WI38 (cell line): ENCODE data around the gene IFI16.

Experiments
- H3K4me3 ChIP-seq: 2 replicates; pipeline ENCODE4 v1.5.1; 2011; ENCODE audit warnings: low read depth, mild to moderate bottlenecking, control low read depth, low read length
- TF ChIP-seq, protein P1 (sequence below): IDR thresholded peaks from 2 replicates; pipeline ENCODE4 v1.5.1; 2012; ENCODE audit warnings: low read depth, mild to moderate bottlenecking, control low read depth, low read length

Gene IFI16

DNA sequence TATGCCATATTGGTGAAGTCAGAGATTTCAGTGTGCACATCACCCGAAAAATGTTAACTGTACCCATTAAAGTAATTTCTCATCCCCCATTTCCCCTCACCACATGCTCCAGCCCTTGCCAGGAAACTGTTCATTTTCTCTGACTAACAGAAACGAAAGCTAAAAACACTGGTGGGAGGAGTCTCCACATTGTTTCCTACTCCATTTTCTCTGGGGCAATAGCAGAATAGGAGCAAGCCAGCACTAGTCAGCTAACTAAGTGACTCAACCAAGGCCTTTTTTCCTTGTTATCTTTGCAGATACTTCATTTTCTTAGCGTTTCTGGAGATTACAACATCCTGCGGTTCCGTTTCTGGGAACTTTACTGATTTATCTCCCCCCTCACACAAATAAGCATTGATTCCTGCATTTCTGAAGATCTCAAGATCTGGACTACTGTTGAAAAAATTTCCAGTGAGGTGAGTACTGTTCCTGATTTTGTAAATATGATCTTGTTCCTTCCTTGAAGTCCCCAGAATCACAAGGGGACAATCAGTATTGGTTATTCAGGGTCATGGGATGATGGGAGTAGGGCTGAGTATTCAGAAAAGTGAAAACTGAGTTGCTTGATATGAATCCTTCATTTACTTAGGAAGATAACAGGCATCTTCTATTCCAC lies at the start of gene IFI16:
IFI16 (plus strand) TSS at position 204 of the 658 bp plus-strand sequence. CDS start 4,774 bp downstream, outside the sequence.
- H3K4me3 ChIP-seq: peak within 1 kb of the TSS; percentile 75
- TF ChIP-seq, protein P1, sequence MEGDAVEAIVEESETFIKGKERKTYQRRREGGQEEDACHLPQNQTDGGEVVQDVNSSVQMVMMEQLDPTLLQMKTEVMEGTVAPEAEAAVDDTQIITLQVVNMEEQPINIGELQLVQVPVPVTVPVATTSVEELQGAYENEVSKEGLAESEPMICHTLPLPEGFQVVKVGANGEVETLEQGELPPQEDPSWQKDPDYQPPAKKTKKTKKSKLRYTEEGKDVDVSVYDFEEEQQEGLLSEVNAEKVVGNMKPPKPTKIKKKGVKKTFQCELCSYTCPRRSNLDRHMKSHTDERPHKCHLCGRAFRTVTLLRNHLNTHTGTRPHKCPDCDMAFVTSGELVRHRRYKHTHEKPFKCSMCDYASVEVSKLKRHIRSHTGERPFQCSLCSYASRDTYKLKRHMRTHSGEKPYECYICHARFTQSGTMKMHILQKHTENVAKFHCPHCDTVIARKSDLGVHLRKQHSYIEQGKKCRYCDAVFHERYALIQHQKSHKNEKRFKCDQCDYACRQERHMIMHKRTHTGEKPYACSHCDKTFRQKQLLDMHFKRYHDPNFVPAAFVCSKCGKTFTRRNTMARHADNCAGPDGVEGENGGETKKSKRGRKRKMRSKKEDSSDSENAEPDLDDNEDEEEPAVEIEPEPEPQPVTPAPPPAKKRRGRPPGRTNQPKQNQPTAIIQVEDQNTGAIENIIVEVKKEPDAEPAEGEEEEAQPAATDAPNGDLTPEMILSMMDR: no peak

DNA sequence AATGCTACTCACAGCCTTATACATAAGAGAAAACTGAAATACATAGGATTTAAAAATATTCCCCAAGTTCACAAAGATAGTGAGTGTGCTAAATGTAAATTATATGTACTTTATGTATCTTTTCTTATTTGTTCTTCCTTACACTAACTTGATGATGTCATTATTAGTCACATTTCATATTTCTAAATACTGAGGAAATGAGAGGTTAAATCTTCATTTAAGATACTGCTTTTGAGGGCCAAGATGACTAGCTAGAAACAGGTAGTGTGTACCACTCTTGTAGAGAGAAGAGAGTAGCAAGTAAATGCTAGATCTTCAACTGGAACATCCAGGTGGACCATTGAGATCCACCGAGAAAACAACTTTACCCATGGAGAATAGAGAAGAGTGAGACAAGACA lies 48.5 kb upstream of the IFI16 start:
- no peak overlapping the region for H3K4me3 ChIP-seq
- TF ChIP-seq, protein P1: no peak

DNA sequence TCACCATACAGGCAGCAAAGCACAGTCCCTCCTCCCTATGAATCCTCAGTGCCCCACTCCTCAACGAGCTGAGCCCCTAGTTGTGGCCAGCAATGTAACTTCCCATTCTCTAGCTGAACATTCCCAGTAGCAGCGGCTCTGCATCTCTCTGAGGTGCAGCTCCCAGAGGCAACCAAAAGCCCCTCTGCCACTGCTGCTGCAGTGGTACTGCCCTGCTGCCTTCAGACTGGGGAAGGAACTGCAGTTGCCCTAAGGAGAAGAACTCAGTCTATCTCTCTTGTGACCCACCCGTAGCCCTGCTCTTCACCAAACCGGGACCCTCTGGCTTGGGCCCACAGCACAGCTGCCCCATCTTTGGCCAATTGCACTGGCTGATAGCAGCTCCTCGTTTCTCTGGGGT lies 46.7 kb upstream of the IFI16 start:
- TF ChIP-seq, protein P1: no peak
- H3K4me3 ChIP-seq: no peak overlapping the region

DNA sequence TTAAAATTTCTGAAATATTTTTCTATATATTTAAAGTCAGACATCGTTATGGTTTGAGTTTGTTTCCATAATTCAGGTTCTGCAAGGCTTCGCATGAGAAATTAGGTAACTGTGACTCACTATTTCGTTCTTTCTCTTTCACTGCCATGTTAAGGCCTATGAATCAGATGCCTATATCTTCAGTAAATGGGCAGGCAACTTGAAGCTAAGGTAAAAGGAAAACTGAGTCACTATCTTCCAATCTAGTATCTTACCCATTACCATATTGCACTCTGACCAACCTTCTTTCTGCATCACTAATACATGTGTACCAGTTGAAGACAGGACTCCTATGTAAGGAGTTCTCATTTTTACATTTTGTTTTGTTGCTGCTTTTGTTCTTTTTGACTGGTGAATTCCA lies 40.5 kb upstream of the IFI16 start:
- H3K4me3 ChIP-seq: no peak overlapping the region
- TF ChIP-seq, protein P1: no peak

DNA sequence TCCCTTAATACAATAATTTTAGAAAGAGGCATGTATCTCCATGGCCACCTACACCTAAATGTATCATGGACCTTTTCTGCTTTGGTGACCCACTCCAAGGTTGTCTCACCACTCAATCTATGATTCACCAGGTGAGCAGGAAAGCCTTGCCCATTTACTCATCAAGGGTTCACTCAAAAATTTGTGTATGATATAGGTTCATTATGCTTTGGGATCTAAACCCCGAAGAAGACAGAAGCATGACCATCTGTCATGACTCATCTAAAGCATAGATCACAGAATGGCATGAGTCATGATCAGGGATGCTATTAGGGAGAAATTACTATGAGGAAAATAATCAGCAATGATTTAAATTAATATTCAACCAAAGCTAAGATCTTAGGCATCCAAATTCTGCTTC lies 39.9 kb upstream of the IFI16 start:
- TF ChIP-seq, protein P1: no peak
- H3K4me3 ChIP-seq: no peak overlapping the region

DNA sequence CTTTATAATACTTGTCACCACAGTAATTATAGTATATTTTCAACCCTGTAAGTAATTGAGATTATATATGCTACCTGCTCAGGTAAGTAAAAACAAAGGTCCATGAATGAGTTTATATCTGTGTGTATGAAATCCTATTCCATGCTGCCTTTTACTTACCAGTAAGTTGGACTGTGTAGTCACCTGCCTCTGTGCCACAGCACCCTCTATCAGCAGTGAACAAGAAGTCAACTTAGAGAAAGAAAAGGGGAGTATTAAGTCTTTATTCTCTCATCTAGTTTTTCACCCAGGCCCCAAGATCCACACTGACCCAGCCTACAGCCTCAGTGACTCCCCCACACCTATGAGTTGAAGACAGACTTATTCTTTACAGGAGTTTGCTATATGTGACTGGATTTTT lies 36.9 kb upstream of the IFI16 start:
- TF ChIP-seq, protein P1: no peak
- no peak overlapping the region for H3K4me3 ChIP-seq

DNA sequence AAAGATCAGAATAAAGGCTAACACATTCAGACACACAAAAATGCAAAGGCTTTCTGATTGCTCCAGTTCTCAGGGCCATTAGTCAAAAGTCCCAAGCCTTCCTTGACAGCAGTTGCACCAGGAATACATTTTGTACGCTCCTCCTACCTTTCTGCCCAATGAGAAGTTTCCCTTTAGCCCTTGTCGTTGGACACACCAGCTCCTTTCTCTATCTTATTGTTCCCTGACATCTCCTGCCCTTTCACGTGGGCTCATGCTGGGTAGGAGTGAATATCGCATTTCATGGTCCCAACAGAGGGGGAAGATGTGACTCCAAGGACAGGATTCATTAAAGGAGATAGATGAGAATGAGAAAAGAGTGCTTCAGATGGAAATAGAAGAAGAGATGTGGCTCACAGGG lies 33.5 kb upstream of the IFI16 start:
- TF ChIP-seq, protein P1: no peak
- H3K4me3 ChIP-seq: no peak overlapping the region
